ENCODE data around the gene PAPPA2. TPM values are rescaled to one million over a fixed set of nuclear protein-coding genes. Genes with fewer than 3 reads are reported as not detected.
A peak's percentile ranks its signal among the peaks of the same experiment; 100 is the strongest.

The PAPPA2 gene
- total and polyA plus RNA-seq, 2 donors from 2014 or later: 4.9 to 93.5 TPM

- TF ChIP-seq CTCF (IDR thresholded peaks at IDR 0.05; ENCODE audit: borderline replicate concordance, extremely low read depth, insufficient read depth): no peak
- H3K4me3 ChIP-seq (ENCODE audit: low read length in 3 of 3): no peak overlapping the region
- no peaks in the 10 kb centered on the region for H3K4me1 ChIP-seq (ENCODE audit: control insufficient read depth in 2 of 3, insufficient read depth in 2 of 3, low read depth in 1 of 3, low read length in 3 of 3)
- no peaks in the 10 kb centered on the region for H3K27me3 ChIP-seq (ENCODE audit: control insufficient read depth, insufficient read depth, low read length)
- no peak overlapping the region for H3K27ac ChIP-seq (ENCODE audit: low read depth in 2 of 2, low read length in 2 of 2)
- intact Hi-C loops (cut with DNase I): no loop called here
- no peak for DNase-seq
- H3K9me3 ChIP-seq (ENCODE audit: control insufficient read depth in 2 of 3, insufficient read depth in 1 of 3, low read length in 3 of 3): no peaks in the 10 kb centered on the region
- H3K36me3 ChIP-seq (ENCODE audit: control insufficient read depth in 2 of 3, insufficient read depth in 3 of 3, low read length in 3 of 3): no peaks in the 10 kb centered on the region
- FAIRE-seq: no peak
- no peak overlapping the region for H3K9ac ChIP-seq (ENCODE audit: low read length in 3 of 3)
These were observed 28.7 kb upstream of the PAPPA2 start for GRCh38 chr1:176434234-176434633.

- no peaks in the 10 kb centered on the region for H3K36me3 ChIP-seq (ENCODE audit: control insufficient read depth in 2 of 3, insufficient read depth in 3 of 3, low read length in 3 of 3)
- peaks cover 0 to 4% (median 0%) of the 10 kb centered on the region in 3 donors for H3K4me1 ChIP-seq (ENCODE audit: control insufficient read depth in 2 of 3, insufficient read depth in 2 of 3, low read depth in 1 of 3, low read length in 3 of 3)
- H3K9me3 ChIP-seq (ENCODE audit: control insufficient read depth in 2 of 3, insufficient read depth in 1 of 3, low read length in 3 of 3): no peaks in the 10 kb centered on the region
- intact Hi-C loops (cut with DNase I): no loop called here
- H3K27me3 ChIP-seq (ENCODE audit: control insufficient read depth, insufficient read depth, low read length): no peaks in the 10 kb centered on the region
- TF ChIP-seq CTCF (IDR thresholded peaks at IDR 0.05; ENCODE audit: borderline replicate concordance, extremely low read depth, insufficient read depth): no peak
- FAIRE-seq (no peak), DNase-seq (no peak)
- H3K27ac ChIP-seq (ENCODE audit: low read depth in 2 of 2, low read length in 2 of 2): no peak overlapping the region
- no peak overlapping the region for H3K9ac ChIP-seq (ENCODE audit: low read length in 3 of 3)
- H3K4me3 ChIP-seq (ENCODE audit: low read length in 3 of 3): no peak overlapping the region
These were observed 26.7 kb upstream of the PAPPA2 start for GRCh38 chr1:176436251-176436650.

- no peak overlapping the region for H3K4me3 ChIP-seq (ENCODE audit: low read length in 3 of 3)
- no peak overlapping the region for H3K9ac ChIP-seq (ENCODE audit: low read length in 3 of 3)
- H3K27me3 ChIP-seq (ENCODE audit: control insufficient read depth, insufficient read depth, low read length): no peaks in the 10 kb centered on the region
- no peak for TF ChIP-seq CTCF (IDR thresholded peaks at IDR 0.05; ENCODE audit: borderline replicate concordance, extremely low read depth, insufficient read depth)
- FAIRE-seq (peak; percentile 3), DNase-seq (no peak)
- no peaks in the 10 kb centered on the region for H3K9me3 ChIP-seq (ENCODE audit: control insufficient read depth in 2 of 3, insufficient read depth in 1 of 3, low read length in 3 of 3)
- H3K27ac ChIP-seq (ENCODE audit: low read depth in 2 of 2, low read length in 2 of 2): no peak overlapping the region
- intact Hi-C loops (cut with DNase I): no loop called here
- peaks cover 0 to 4% (median 0%) of the 10 kb centered on the region in 3 donors for H3K4me1 ChIP-seq (ENCODE audit: control insufficient read depth in 2 of 3, insufficient read depth in 2 of 3, low read depth in 1 of 3, low read length in 3 of 3)
- H3K36me3 ChIP-seq (ENCODE audit: control insufficient read depth in 2 of 3, insufficient read depth in 3 of 3, low read length in 3 of 3): no peaks in the 10 kb centered on the region
These were observed 22.8 kb upstream of the PAPPA2 start for GRCh38 chr1:176440176-176440575.

GRCh38 chr1:176444286-176444685 is 18.7 kb upstream of the PAPPA2 start:
- FAIRE-seq (no peak), DNase-seq (no peak)
- Histone ChIP-seq H3K9ac (ENCODE audit: low read length in 3 of 3) (no peak overlapping the region), H3K4me3 (ENCODE audit: low read length in 3 of 3) (no peak overlapping the region), H3K4me1 (ENCODE audit: control insufficient read depth in 2 of 3, insufficient read depth in 2 of 3, low read depth in 1 of 3, low read length in 3 of 3) (peaks cover 0 to 4% (median 0%) of the 10 kb centered on the region in 3 donors), H3K27me3 (ENCODE audit: control insufficient read depth, insufficient read depth, low read length) (no peaks in the 10 kb centered on the region), H3K36me3 (ENCODE audit: control insufficient read depth in 2 of 3, insufficient read depth in 3 of 3, low read length in 3 of 3) (no peaks in the 10 kb centered on the region), H3K27ac (ENCODE audit: low read depth in 2 of 2, low read length in 2 of 2) (no peak overlapping the region), H3K9me3 (ENCODE audit: control insufficient read depth in 2 of 3, insufficient read depth in 1 of 3, low read length in 3 of 3) (no peaks in the 10 kb centered on the region)
- TF ChIP-seq CTCF (IDR thresholded peaks at IDR 0.05; ENCODE audit: borderline replicate concordance, extremely low read depth, insufficient read depth): peak; percentile 39
- intact Hi-C loops (cut with DNase I): no loop called here

Data from kidney (tissue), 14 donors.